ENCODE results near the gene AMDHD1. TPM values are rescaled to one million over a fixed set of nuclear protein-coding genes. Genes with fewer than 3 reads are reported as not detected.

Gene AMDHD1
- polyA plus RNA-seq, 1 donor (not counting 4 experiments of a cell fraction or from before 2014, with no cell fraction given), result 0.68 TPM

- dilution Hi-C loops (cut with MboI; ENCODE audit: extremely low pct_ligation_motif_present, low sequenced_read_pairs), result no loop called here
These were observed 54.9 kb downstream of the AMDHD1 start for GRCh38 chr12:95997911-95998510.

DNA sequence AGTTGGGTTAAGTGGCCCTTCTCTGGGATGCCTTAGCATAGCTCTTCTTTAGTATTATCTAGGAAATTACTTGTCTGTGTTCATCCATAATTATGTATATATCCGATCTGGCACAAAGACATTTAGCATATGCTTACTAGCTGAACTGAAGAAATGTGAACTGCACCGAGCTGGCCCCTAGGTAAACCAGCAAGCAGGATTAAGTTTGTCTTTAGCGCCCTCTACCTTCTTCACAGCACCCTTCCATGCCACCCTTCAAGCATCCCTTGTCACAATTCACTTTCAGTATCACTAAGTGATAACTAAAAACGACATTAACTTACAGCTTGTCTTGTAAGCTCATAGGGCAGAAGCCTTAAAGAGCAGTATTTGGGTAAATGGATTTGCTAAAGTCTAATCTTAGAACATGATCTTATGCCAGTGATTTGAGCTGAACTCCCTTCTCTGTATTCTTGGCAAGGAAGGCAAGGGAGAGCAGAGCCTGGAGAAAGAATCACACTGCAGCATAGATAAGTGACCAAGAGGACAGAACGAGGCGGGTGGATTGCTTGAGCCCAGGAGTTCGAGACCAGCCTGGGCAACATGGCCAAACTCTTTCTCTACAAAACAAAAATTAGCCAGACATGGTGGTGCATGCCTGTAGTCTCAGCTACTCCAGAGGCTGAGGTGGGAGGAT, 55.6 kb downstream of the AMDHD1 start:
- TF ChIP-seq, protein P1, sequence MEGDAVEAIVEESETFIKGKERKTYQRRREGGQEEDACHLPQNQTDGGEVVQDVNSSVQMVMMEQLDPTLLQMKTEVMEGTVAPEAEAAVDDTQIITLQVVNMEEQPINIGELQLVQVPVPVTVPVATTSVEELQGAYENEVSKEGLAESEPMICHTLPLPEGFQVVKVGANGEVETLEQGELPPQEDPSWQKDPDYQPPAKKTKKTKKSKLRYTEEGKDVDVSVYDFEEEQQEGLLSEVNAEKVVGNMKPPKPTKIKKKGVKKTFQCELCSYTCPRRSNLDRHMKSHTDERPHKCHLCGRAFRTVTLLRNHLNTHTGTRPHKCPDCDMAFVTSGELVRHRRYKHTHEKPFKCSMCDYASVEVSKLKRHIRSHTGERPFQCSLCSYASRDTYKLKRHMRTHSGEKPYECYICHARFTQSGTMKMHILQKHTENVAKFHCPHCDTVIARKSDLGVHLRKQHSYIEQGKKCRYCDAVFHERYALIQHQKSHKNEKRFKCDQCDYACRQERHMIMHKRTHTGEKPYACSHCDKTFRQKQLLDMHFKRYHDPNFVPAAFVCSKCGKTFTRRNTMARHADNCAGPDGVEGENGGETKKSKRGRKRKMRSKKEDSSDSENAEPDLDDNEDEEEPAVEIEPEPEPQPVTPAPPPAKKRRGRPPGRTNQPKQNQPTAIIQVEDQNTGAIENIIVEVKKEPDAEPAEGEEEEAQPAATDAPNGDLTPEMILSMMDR (optimal IDR thresholded peaks at IDR 0.05 in 1 of 3, IDR thresholded peaks at IDR 0.05 in 1 of 3, conservative IDR thresholded peaks at IDR 0.05 in 1 of 3; ENCODE audit: extremely low read depth in 1 of 3, insufficient read depth in 2 of 3, low read length in 3 of 3), result peak; percentile 62 to 88 (median 76)
- no peak for TF ChIP-seq EZH2 (IDR thresholded peaks at IDR 0.05; ENCODE audit: low read length)
- peak; percentile 90 for FAIRE-seq
- no peak for DNase-seq (ENCODE audit: low read depth, low spot score)

More at GRCh38 chr12:95997911-95998510, 54.9 kb downstream of the AMDHD1 start:
- no peaks in the 10 kb centered on the region for H3K9me1 ChIP-seq (ENCODE audit: control insufficient read depth, extremely low read depth, insufficient read depth, low read length)
- no peak for DNase-seq (ENCODE audit: low read depth, low spot score)
- H3K4me1 ChIP-seq (ENCODE audit: control insufficient read depth, extremely low read depth, insufficient read depth, low read length), result no peaks in the 10 kb centered on the region
- no peaks in the 10 kb centered on the region for H3K9me3 ChIP-seq (ENCODE audit: control insufficient read depth, low read depth, low read length)
- TF ChIP-seq, protein P1 (optimal IDR thresholded peaks at IDR 0.05 in 1 of 3, IDR thresholded peaks at IDR 0.05 in 1 of 3, conservative IDR thresholded peaks at IDR 0.05 in 1 of 3; ENCODE audit: extremely low read depth in 1 of 3, insufficient read depth in 2 of 3, low read length in 3 of 3), result no peak
- no peak for TF ChIP-seq EZH2 (IDR thresholded peaks at IDR 0.05; ENCODE audit: low read length)
- no peak overlapping the region for H3K27ac ChIP-seq (ENCODE audit: control insufficient read depth, insufficient read depth, low read length)
- H3K27me3 ChIP-seq (ENCODE audit: control insufficient read depth, extremely low read depth, insufficient read depth, low read length), result no peaks in the 10 kb centered on the region
- H3K36me3 ChIP-seq (ENCODE audit: control insufficient read depth in 2 of 2, extremely low read depth in 1 of 2, insufficient read depth in 2 of 2, low read length in 2 of 2), result peaks cover 0 to 8% of the 10 kb centered on the region in 2 experiments
- H4K20me1 ChIP-seq (ENCODE audit: control insufficient read depth, extremely low read depth, insufficient read depth, low read length), result peaks cover 3% of the 10 kb centered on the region
- no peak for FAIRE-seq
- no peak overlapping the region for H3K4me3 ChIP-seq (ENCODE audit: control insufficient read depth in 2 of 3, extremely low read depth in 1 of 3, insufficient read depth in 2 of 3, low read depth in 1 of 3, low read length in 3 of 3)
- H3K79me2 ChIP-seq (ENCODE audit: control insufficient read depth, insufficient read depth, low read length), result no peaks in the 10 kb centered on the region
- no peak overlapping the region for H3K4me2 ChIP-seq (ENCODE audit: control insufficient read depth, extremely low read depth, insufficient read depth, low read depth, low read length)
- no peak overlapping the region for H2AFZ ChIP-seq (ENCODE audit: control insufficient read depth, low read length)
- H3K9ac ChIP-seq (ENCODE audit: control insufficient read depth, extremely low read depth, insufficient read depth, low read length), result no peak overlapping the region

More for the DNA sequence above, 55.6 kb downstream of the AMDHD1 start:
- Histone ChIP-seq H3K4me1 (ENCODE audit: control insufficient read depth, extremely low read depth, insufficient read depth, low read length) (no peaks in the 10 kb centered on the region), H3K79me2 (ENCODE audit: control insufficient read depth, insufficient read depth, low read length) (no peaks in the 10 kb centered on the region), H3K36me3 (ENCODE audit: control insufficient read depth in 2 of 2, extremely low read depth in 1 of 2, insufficient read depth in 2 of 2, low read length in 2 of 2) (peaks cover 0 to 10% of the 10 kb centered on the region in 2 experiments), H3K4me2 (ENCODE audit: control insufficient read depth, extremely low read depth, insufficient read depth, low read depth, low read length) (no peak overlapping the region), H3K9me1 (ENCODE audit: control insufficient read depth, extremely low read depth, insufficient read depth, low read length) (no peaks in the 10 kb centered on the region), H4K20me1 (ENCODE audit: control insufficient read depth, extremely low read depth, insufficient read depth, low read length) (peaks cover 3% of the 10 kb centered on the region), H3K27me3 (ENCODE audit: control insufficient read depth, extremely low read depth, insufficient read depth, low read length) (no peaks in the 10 kb centered on the region), H2AFZ (ENCODE audit: control insufficient read depth, low read length) (no peak overlapping the region), H3K27ac (ENCODE audit: control insufficient read depth, insufficient read depth, low read length) (no peak overlapping the region), H3K4me3 (ENCODE audit: control insufficient read depth in 2 of 3, extremely low read depth in 1 of 3, insufficient read depth in 2 of 3, low read depth in 1 of 3, low read length in 3 of 3) (no peak overlapping the region), H3K9me3 (ENCODE audit: control insufficient read depth, low read depth, low read length) (no peaks in the 10 kb centered on the region), H3K9ac (ENCODE audit: control insufficient read depth, extremely low read depth, insufficient read depth, low read length) (no peak overlapping the region)
- dilution Hi-C loops (cut with MboI; ENCODE audit: extremely low pct_ligation_motif_present, low sequenced_read_pairs), result no loop called here

All from keratinocyte (primary cell).